ENCODE measurements around the gene GALNT13.

DNA sequence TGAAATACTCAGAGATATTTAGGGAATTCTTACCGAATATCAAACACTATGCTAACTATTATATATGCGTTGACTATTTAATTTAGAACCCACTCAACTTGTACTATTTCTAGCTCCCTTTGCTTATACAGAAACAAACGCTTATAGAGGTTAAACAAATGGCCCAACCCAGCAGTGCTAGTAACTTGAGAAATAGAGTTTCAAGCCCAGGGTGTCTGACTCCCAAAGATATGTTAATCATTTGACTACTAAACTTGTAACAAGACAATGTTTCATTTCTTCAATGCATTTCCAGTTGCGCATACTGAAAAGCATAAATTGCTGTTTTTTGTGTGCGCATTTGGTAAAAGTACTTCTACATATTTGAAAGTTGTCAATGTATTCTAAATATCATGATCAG is 310.3 kb downstream of the GALNT13 start:
- TF ChIP-seq, protein P1, sequence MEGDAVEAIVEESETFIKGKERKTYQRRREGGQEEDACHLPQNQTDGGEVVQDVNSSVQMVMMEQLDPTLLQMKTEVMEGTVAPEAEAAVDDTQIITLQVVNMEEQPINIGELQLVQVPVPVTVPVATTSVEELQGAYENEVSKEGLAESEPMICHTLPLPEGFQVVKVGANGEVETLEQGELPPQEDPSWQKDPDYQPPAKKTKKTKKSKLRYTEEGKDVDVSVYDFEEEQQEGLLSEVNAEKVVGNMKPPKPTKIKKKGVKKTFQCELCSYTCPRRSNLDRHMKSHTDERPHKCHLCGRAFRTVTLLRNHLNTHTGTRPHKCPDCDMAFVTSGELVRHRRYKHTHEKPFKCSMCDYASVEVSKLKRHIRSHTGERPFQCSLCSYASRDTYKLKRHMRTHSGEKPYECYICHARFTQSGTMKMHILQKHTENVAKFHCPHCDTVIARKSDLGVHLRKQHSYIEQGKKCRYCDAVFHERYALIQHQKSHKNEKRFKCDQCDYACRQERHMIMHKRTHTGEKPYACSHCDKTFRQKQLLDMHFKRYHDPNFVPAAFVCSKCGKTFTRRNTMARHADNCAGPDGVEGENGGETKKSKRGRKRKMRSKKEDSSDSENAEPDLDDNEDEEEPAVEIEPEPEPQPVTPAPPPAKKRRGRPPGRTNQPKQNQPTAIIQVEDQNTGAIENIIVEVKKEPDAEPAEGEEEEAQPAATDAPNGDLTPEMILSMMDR (IDR thresholded peaks at IDR 0.05) = no peak
- no peak for TF ChIP-seq POLR2A (IDR thresholded peaks at IDR 0.05)
